ENCODE results near the gene MYCBP2. TPM values are rescaled to one million over a fixed set of nuclear protein-coding genes. Genes with fewer than 3 reads are reported as not detected.

MYCBP2 gene
- total and polyA plus RNA-seq, 4 donors = 12.1 to 86.4 (median 30.0) TPM

- Histone ChIP-seq H3K27ac (ENCODE audit: low read depth in 1 of 2, low read length in 2 of 2) (no peak overlapping the region), H3K9me3 (ENCODE audit: control insufficient read depth in 4 of 4, low read length in 3 of 4) (no peaks in the 10 kb centered on the region), H3K4me3 (ENCODE audit: low read depth in 1 of 3, low read length in 3 of 3) (no peak overlapping the region), H3K27me3 (ENCODE audit: control insufficient read depth in 4 of 4, insufficient read depth in 4 of 4, low read length in 3 of 4) (no peaks in the 10 kb centered on the region), H3K36me3 (ENCODE audit: control insufficient read depth in 4 of 4, insufficient read depth in 3 of 4, low read depth in 1 of 4, low read length in 3 of 4) (peaks cover 0 to 7% (median 0%) of the 10 kb centered on the region in 4 donors), H3K4me1 (ENCODE audit: control insufficient read depth in 4 of 4, insufficient read depth in 4 of 4, low read length in 3 of 4) (peaks cover 0 to 3% (median 0%) of the 10 kb centered on the region in 4 donors), H3K9ac (ENCODE audit: low read depth in 1 of 2, low read length in 2 of 2) (no peak overlapping the region)
- WGBS = 86% methylated on average over 3 of the region's 3 CpGs
- no peak for DNase-seq (ENCODE audit: low spot score)
- TF ChIP-seq, protein P1, sequence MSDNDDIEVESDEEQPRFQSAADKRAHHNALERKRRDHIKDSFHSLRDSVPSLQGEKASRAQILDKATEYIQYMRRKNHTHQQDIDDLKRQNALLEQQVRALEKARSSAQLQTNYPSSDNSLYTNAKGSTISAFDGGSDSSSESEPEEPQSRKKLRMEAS (IDR thresholded peaks at IDR 0.05) = no peak
- no peak for TF ChIP-seq RAD21 (IDR thresholded peaks at IDR 0.05)
- no peak for TF ChIP-seq FOXA1 (IDR thresholded peaks at IDR 0.05)
- TF ChIP-seq, protein P2, sequence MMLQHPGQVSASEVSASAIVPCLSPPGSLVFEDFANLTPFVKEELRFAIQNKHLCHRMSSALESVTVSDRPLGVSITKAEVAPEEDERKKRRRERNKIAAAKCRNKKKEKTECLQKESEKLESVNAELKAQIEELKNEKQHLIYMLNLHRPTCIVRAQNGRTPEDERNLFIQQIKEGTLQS (IDR thresholded peaks at IDR 0.05) = no peak
- TF ChIP-seq SP1 (IDR thresholded peaks at IDR 0.05) = no peak
- no peak for TF ChIP-seq RXRA (IDR thresholded peaks at IDR 0.05)
- TF ChIP-seq HNF4G (IDR thresholded peaks at IDR 0.05) = no peak
- no peak for TF ChIP-seq NR2F2 (IDR thresholded peaks at IDR 0.05)
- no peak for TF ChIP-seq GABPA (IDR thresholded peaks at IDR 0.05 in 1 of 2, conservative IDR thresholded peaks at IDR 0.05 in 1 of 2)
- no peak for TF ChIP-seq HNF4A (conservative IDR thresholded peaks at IDR 0.05)
- TF ChIP-seq REST (IDR thresholded peaks at IDR 0.05) = no peak
- no peak for TF ChIP-seq JUND (IDR thresholded peaks at IDR 0.05)
- TF ChIP-seq, protein P3, sequence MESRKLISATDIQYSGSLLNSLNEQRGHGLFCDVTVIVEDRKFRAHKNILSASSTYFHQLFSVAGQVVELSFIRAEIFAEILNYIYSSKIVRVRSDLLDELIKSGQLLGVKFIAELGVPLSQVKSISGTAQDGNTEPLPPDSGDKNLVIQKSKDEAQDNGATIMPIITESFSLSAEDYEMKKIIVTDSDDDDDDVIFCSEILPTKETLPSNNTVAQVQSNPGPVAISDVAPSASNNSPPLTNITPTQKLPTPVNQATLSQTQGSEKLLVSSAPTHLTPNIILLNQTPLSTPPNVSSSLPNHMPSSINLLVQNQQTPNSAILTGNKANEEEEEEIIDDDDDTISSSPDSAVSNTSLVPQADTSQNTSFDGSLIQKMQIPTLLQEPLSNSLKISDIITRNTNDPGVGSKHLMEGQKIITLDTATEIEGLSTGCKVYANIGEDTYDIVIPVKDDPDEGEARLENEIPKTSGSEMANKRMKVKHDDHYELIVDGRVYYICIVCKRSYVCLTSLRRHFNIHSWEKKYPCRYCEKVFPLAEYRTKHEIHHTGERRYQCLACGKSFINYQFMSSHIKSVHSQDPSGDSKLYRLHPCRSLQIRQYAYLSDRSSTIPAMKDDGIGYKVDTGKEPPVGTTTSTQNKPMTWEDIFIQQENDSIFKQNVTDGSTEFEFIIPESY (IDR thresholded peaks at IDR 0.05) = no peak
- no peak for TF ChIP-seq EGR1 (IDR thresholded peaks at IDR 0.05; ENCODE audit: low read depth in 2 of 2)
- no peak for TF ChIP-seq FOXA2 (IDR thresholded peaks at IDR 0.05)
- TF ChIP-seq TAF1 (conservative IDR thresholded peaks at IDR 0.05) = no peak
- no peak for TF ChIP-seq CTCF (IDR thresholded peaks at IDR 0.05; ENCODE audit: low read depth, low read length, missing input control)
- no peak for TF ChIP-seq YY1 (IDR thresholded peaks at IDR 0.05)
Measured at GRCh38 chr13:77298426-77298825, 28.5 kb downstream of the MYCBP2 start.

Data from liver (tissue), 9 donors.